Aorta (tissue), 5 donors: Measurements from ENCODE around the gene BRD3. TPM values are rescaled to one million over a fixed set of nuclear protein-coding genes. Genes with fewer than 3 reads are reported as not detected.

ENCODE experiments used
- ATAC-seq: fragments of 200-7000 bp; cut with Tn5 transposase; one replicate; pipeline ENCODE4 v1.9.1; 2022; ENCODE audit warnings: moderate library complexity; ENCODE audit not compliant: low FRiP score
- DNase-seq, 2 donors: peaks; one replicate each; pipeline ENCODE4 v3.0.0-alpha.2; 2020
- H3K27ac ChIP-seq, 2 donors: one replicate each; pipeline ENCODE4 v1.5.1; 2013; ENCODE audit warnings: low read length in 2 of 2, mild to moderate bottlenecking in 2 of 2, moderate library complexity in 2 of 2, control low read depth in 1 of 2, inconsistent platforms in 1 of 2, low read depth in 1 of 2
- H3K27me3 ChIP-seq, 2 donors: one replicate each; pipeline ENCODE4 v1.6.1; 2013; ENCODE audit warnings: control low read depth in 1 of 2, low read length in 1 of 2, mild to moderate bottlenecking in 1 of 2, moderate library complexity in 1 of 2; ENCODE audit not compliant: insufficient read depth in 2 of 2, control insufficient read depth in 1 of 2
- H3K36me3 ChIP-seq, 2 donors: one replicate each; pipeline ENCODE4 v1.6.1; 2013; ENCODE audit warnings: control low read depth in 1 of 2, low read length in 1 of 2, mild to moderate bottlenecking in 1 of 2; ENCODE audit not compliant: insufficient read depth in 2 of 2, control insufficient read depth in 1 of 2
- H3K4me1 ChIP-seq, 2 donors: one replicate each; pipeline ENCODE4 v1.6.1; 2013; ENCODE audit warnings: low read length in 2 of 2, control low read depth in 1 of 2, mild to moderate bottlenecking in 1 of 2, moderate library complexity in 1 of 2; ENCODE audit not compliant: insufficient read depth in 2 of 2, control insufficient read depth in 1 of 2
- H3K4me3 ChIP-seq, 2 donors: one replicate each; pipeline ENCODE4 v1.5.1; 2013; ENCODE audit warnings: low read length in 2 of 2, control low read depth in 1 of 2, mild to moderate bottlenecking in 1 of 2
- H3K9me3 ChIP-seq: one replicate; pipeline ENCODE4 v1.6.1; 2013; ENCODE audit warnings: mild to moderate bottlenecking, low read length; ENCODE audit not compliant: control insufficient read depth
- WGBS, 2 donors: extraction: QIAGEN DNeasy Blood & Tissue Kit; methylation state at CpG; one replicate each; pipeline ENCODE4 v1.1.7; 2013; 5-methylcytosine and 5-hydroxymethylcytosine counted together
- intact Hi-C, 2 donors: fragments of 100-400 bp; cut with DNase I; formaldehyde crosslinking; loops; one replicate each; pipeline versions ENCODE4 v1.14.2 to v1.15.0; 2022
- polyA plus RNA-seq, 2 donors: library from polyadenylated mRNA; stranded (reverse); fragments of 200-250 nt; gene quantifications; one replicate each; pipeline ENCODE4 v1.2.3, GENCODE V29; 2013
- total RNA-seq, 2 donors: library from RNA; stranded (reverse); fragmentation: NEBNext Ultra II Directional; extraction: Animal tissue kit (Norgen Biotek cat#: 25700); gene quantifications; one replicate each; pipeline ENCODE4 v1.2.1, GENCODE V29; 2021
- donor health status: healthy with polysubstance abuse.
- donor health status: Bipolar disorder and iron deficiency.
- donor health status: DM: no; HTN: no; CAD: no.
- donor health status: DM: no; HTN: no; CAD: no.
- donor health status: DM: yes; HTN: yes; CAD: no.

BRD3 gene
- total and polyA plus RNA-seq, 4 donors, result 6.6 to 38.0 (median 19.5) TPM

GRCh38 chr9:134057751-134058701 lies 9.8 kb downstream of the BRD3 start:
- intact Hi-C loops, result no loop called here
- Histone ChIP-seq H3K27me3 (no peaks in the 10 kb centered on the region), H3K4me1 (no peaks in the 10 kb centered on the region), H3K4me3 (no peak overlapping the region), H3K9me3 (no peaks in the 10 kb centered on the region), H3K27ac (no peak overlapping the region), H3K36me3 (no peaks in the 10 kb centered on the region)
- WGBS, 2 donors, result 88 to 92% methylated on average over 28 of the region's 28 CpGs
- no peak for ATAC-seq
- peak in 1 of 2 donors; percentile 67 for DNase-seq

- intact Hi-C loops, result no loop called here
- WGBS, 2 donors, result 91% methylated on average over 13 of the region's 13 CpGs
- DNase-seq (peak in 1 of 2 donors; percentile 64), ATAC-seq (no peak)
- no peaks in the 10 kb centered on the region for H3K9me3 ChIP-seq
- no peaks in the 10 kb centered on the region for H3K27me3 ChIP-seq
- H3K36me3 ChIP-seq, result no peaks in the 10 kb centered on the region
- H3K4me1 ChIP-seq, result no peaks in the 10 kb centered on the region
- H3K27ac ChIP-seq, result no peak overlapping the region
- H3K4me3 ChIP-seq, result no peak overlapping the region
Measured at GRCh38 chr9:134057307-134057657, 10.5 kb downstream of the BRD3 start.

- no peak for ATAC-seq
- H3K27me3 ChIP-seq, result no peaks in the 10 kb centered on the region
- H3K27ac ChIP-seq, result no peak overlapping the region
- intact Hi-C loops, result no loop called here
- no peaks in the 10 kb centered on the region for H3K4me1 ChIP-seq
- peak in 1 of 2 donors; percentile 71 for DNase-seq
- no peaks in the 10 kb centered on the region for H3K9me3 ChIP-seq
- H3K4me3 ChIP-seq, result no peak overlapping the region
- WGBS, 2 donors, result 72 to 74% methylated on average over 23 of the region's 23 CpGs
- no peaks in the 10 kb centered on the region for H3K36me3 ChIP-seq
Measured at GRCh38 chr9:134056483-134057306, 11.1 kb downstream of the BRD3 start.

GRCh38 chr9:134055981-134056461 lies 11.8 kb downstream of the BRD3 start:
- ATAC-seq (peak; percentile 80), DNase-seq (peak; percentile 83 to 89)
- no peaks in the 10 kb centered on the region for H3K27me3 ChIP-seq
- H3K36me3 ChIP-seq, result no peaks in the 10 kb centered on the region
- no peaks in the 10 kb centered on the region for H3K9me3 ChIP-seq
- H3K4me1 ChIP-seq, result no peaks in the 10 kb centered on the region
- 1 to 3% methylated on average over 13 of the region's 13 CpGs for WGBS, 2 donors
- H3K4me3 ChIP-seq, result no peak overlapping the region
- intact Hi-C loops, result no loop called here
- no peak overlapping the region for H3K27ac ChIP-seq

- intact Hi-C loops, result no loop called here
- no peak overlapping the region for H3K4me3 ChIP-seq
- 90 to 92% methylated on average over 28 of the region's 28 CpGs for WGBS, 2 donors
- no peaks in the 10 kb centered on the region for H3K9me3 ChIP-seq
- ATAC-seq (no peak), DNase-seq (peak; percentile 41 to 73)
- no peaks in the 10 kb centered on the region for H3K27me3 ChIP-seq
- no peaks in the 10 kb centered on the region for H3K4me1 ChIP-seq
- H3K36me3 ChIP-seq, result no peaks in the 10 kb centered on the region
- no peak overlapping the region for H3K27ac ChIP-seq
Measured at GRCh38 chr9:134054891-134055811, 12.7 kb downstream of the BRD3 start.

GRCh38 chr9:134053941-134054761 lies 13.7 kb downstream of the BRD3 start:
- no peak overlapping the region for H3K27ac ChIP-seq

GRCh38 chr9:134053401-134053871 lies 14.4 kb downstream of the BRD3 start:
- WGBS, 2 donors, result 92 to 93% methylated on average over 25 to 28 of the region's 28 CpGs
- Histone ChIP-seq H3K4me3 (no peak overlapping the region), H3K9me3 (no peaks in the 10 kb centered on the region), H3K27me3 (no peaks in the 10 kb centered on the region), H3K4me1 (no peaks in the 10 kb centered on the region), H3K27ac (no peak overlapping the region), H3K36me3 (no peaks in the 10 kb centered on the region)
- intact Hi-C loops, result no loop called here
- DNase-seq (peak; percentile 36 to 71), ATAC-seq (no peak)

More at GRCh38 chr9:134053941-134054761, 13.7 kb downstream of the BRD3 start:
- WGBS, 2 donors, result 91 to 93% methylated on average over 39 to 44 of the region's 44 CpGs
- no peak for ATAC-seq
- no peaks in the 10 kb centered on the region for H3K27me3 ChIP-seq
- no peaks in the 10 kb centered on the region for H3K36me3 ChIP-seq
- no peaks in the 10 kb centered on the region for H3K4me1 ChIP-seq
- DNase-seq, result peak; percentile 34 to 70
- H3K9me3 ChIP-seq, result no peaks in the 10 kb centered on the region
- H3K4me3 ChIP-seq, result no peak overlapping the region
- intact Hi-C loops, result no loop called here
